ENCODE data around the gene SCN9A. TPM values are rescaled to one million over a fixed set of nuclear protein-coding genes. Genes with fewer than 3 reads are reported as not detected.

SCN9A gene
- total and polyA plus RNA-seq, 9 of the 15 experiments (the other 6 are each of a cell fraction or from before 2014, with no cell fraction given) = 1.4 to 22.8 (median 7.1) TPM

DNA sequence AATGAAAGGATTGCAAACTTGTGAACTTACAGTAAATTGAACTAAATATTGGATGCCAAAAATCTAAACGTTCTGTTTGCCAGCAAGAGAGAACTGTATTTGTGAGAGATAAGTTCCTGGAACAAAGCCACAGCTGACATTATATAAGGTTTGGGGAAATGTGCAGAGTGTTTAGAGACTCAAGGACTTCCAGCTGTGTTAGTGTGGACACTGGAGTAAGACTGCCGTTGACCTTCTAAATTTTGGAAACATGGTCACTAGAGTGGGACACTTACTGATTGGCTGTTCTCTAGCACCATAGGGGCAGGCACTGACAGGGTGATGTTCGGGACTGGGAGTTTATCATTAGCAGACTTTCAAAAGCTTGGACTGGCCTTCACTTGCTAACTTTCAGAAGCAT lies 40.5 kb downstream of the SCN9A start:
- no peak overlapping the region for H3K4me3 ChIP-seq
- in situ Hi-C loops (cut with MboI) (no loop called here), intact Hi-C loops (cut with micrococcal nuclease) (no loop called here)
- no peaks in the 10 kb centered on the region for H3K9me3 ChIP-seq (replicated peaks; ENCODE audit: control insufficient read depth, insufficient read depth, low read depth, low read length)
- H3K4me1 ChIP-seq (replicated peaks in 1 of 2; ENCODE audit: control insufficient read depth in 2 of 2, insufficient read depth in 2 of 2, low read length in 2 of 2) = no peaks in the 10 kb centered on the region; a peak in 1 of 5 replicates
- no peak for FAIRE-seq
- H3K27me3 ChIP-seq (ENCODE audit: control insufficient read depth in 2 of 2, insufficient read depth in 2 of 2, low read length in 2 of 2) = no peaks in the 10 kb centered on the region
- TF ChIP-seq EP400 (IDR thresholded peaks at IDR 0.05) = no peak
- TF ChIP-seq MEIS2 (IDR thresholded peaks at IDR 0.05; ENCODE audit: partially characterized antibody) = no peak
- no peak for TF ChIP-seq ZBTB8A (IDR thresholded peaks at IDR 0.05; ENCODE audit: partially characterized antibody)
- TF ChIP-seq EZH2 (IDR thresholded peaks at IDR 0.05; ENCODE audit: borderline replicate concordance, low read depth, low read length) = no peak
- no peak for TF ChIP-seq SIN3B (IDR thresholded peaks at IDR 0.05; ENCODE audit: low read depth)
- peak overlapping the region; percentile 25 for H2AFZ ChIP-seq (ENCODE audit: low read depth, low read length)
- ChIA-PET CTCF (ENCODE audit: low intra/inter-chr PET ratio) (no interaction called here), POLR2A (interaction anchor here (0.8 to 2.6 kb wide), 7 partner anchors 8 to 1614 kb away, joined by 3 to 8 read pairs (median 3); no protein-coding TSS in a partner anchor)
- no peaks in the 10 kb centered on the region for H4K20me1 ChIP-seq (replicated peaks; ENCODE audit: control insufficient read depth, insufficient read depth, low read length)
- DNase-seq (ENCODE audit: extremely low read depth in 1 of 4, low spot score in 3 of 4) = peak in 2 of 4 experiments; percentile 11 to 16
- no peaks in the 10 kb centered on the region for H3K79me2 ChIP-seq (ENCODE audit: control insufficient read depth, insufficient read depth, low read length)
- H3K4me2 ChIP-seq (ENCODE audit: insufficient read depth, low read length) = no peak overlapping the region
- H3K36me3 ChIP-seq (ENCODE audit: control insufficient read depth, insufficient read depth, low read length) = no peaks in the 10 kb centered on the region; the same call in 2 of the 3 replicates
- BruUV-seq (replicated peaks) = no TSS peak
- H3K9ac ChIP-seq (ENCODE audit: insufficient read depth in 1 of 2, low read depth in 2 of 2, low read length in 2 of 2) = no peak overlapping the region
- 20% methylated on average over 3 of the region's 3 CpGs for WGBS (ENCODE audit: insufficient coverage, low coverage, missing lambda C conversion rate)
- H3K27ac ChIP-seq (ENCODE audit: extremely low read depth, low read depth, low read length) = no peak overlapping the region; the same call in 2 of the 3 replicates
- peak; percentile 68 for ATAC-seq
- H3K9me1 ChIP-seq (ENCODE audit: control insufficient read depth, insufficient read depth, low read length) = no peaks in the 10 kb centered on the region

DNA sequence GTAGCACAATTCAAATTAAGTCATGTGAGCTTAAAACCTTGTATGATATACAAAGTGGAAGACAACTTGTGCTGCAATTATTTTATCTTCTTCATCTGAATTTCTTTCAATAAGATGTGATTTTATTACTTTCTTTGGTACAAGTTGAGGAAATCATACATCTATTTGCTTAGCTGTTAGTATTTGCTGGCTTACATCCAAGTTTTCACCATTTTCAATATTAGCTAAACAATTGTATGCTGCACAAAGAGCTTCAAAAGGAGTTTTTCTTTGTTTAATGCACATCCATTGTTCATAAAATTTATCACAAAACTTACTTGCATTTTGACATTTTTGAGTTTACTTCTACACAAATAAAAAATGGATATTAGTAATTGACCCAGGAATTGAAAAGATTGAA lies 40.9 kb downstream of the SCN9A start:
- DNase-seq (ENCODE audit: extremely low read depth in 1 of 4, low spot score in 3 of 4) = no peak
- ATAC-seq = no peak
- no peak overlapping the region for H2AFZ ChIP-seq (ENCODE audit: low read depth, low read length)
- no peaks in the 10 kb centered on the region for H3K9me3 ChIP-seq (replicated peaks; ENCODE audit: control insufficient read depth, insufficient read depth, low read depth, low read length)
- no peaks in the 10 kb centered on the region for H3K9me1 ChIP-seq (ENCODE audit: control insufficient read depth, insufficient read depth, low read length)
- H3K4me3 ChIP-seq = no peak overlapping the region
- POLR2A ChIA-PET = interaction anchor here (0.8 to 2.6 kb wide), 7 partner anchors 8 to 1615 kb away, joined by 3 to 8 read pairs (median 3); no protein-coding TSS in a partner anchor
- no peaks in the 10 kb centered on the region for H4K20me1 ChIP-seq (replicated peaks; ENCODE audit: control insufficient read depth, insufficient read depth, low read length)
- H3K27me3 ChIP-seq (ENCODE audit: control insufficient read depth in 2 of 2, insufficient read depth in 2 of 2, low read length in 2 of 2) = no peaks in the 10 kb centered on the region
- intact Hi-C loops (cut with micrococcal nuclease) (no loop called here), in situ Hi-C loops (cut with MboI) (no loop called here)
- no peaks in the 10 kb centered on the region for H3K79me2 ChIP-seq (ENCODE audit: control insufficient read depth, insufficient read depth, low read length)
- no peak overlapping the region for H3K9ac ChIP-seq (ENCODE audit: insufficient read depth in 1 of 2, low read depth in 2 of 2, low read length in 2 of 2)
- no peaks in the 10 kb centered on the region; the same call in 2 of the 3 replicates for H3K36me3 ChIP-seq (ENCODE audit: control insufficient read depth, insufficient read depth, low read length)
- no TSS peak for BruUV-seq (replicated peaks)
- TF ChIP-seq NFIC (IDR thresholded peaks at IDR 0.05) = peak; percentile 51; the same call in 1 of the 2 replicates
- TF ChIP-seq, protein P1, sequence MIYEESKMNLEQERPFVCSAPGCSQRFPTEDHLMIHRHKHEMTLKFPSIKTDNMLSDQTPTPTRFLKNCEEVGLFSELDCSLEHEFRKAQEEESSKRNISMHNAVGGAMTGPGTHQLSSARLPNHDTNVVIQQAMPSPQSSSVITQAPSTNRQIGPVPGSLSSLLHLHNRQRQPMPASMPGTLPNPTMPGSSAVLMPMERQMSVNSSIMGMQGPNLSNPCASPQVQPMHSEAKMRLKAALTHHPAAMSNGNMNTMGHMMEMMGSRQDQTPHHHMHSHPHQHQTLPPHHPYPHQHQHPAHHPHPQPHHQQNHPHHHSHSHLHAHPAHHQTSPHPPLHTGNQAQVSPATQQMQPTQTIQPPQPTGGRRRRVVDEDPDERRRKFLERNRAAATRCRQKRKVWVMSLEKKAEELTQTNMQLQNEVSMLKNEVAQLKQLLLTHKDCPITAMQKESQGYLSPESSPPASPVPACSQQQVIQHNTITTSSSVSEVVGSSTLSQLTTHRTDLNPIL (CRISPR knock-in tag; IDR thresholded peaks at IDR 0.05) = no peak
- H3K4me1 ChIP-seq (replicated peaks in 1 of 2; ENCODE audit: control insufficient read depth in 2 of 2, insufficient read depth in 2 of 2, low read length in 2 of 2) = no peaks in the 10 kb centered on the region; a peak in 1 of 5 replicates
- H3K27ac ChIP-seq (ENCODE audit: extremely low read depth, low read depth, low read length) = no peak overlapping the region
- CTCF ChIA-PET (ENCODE audit: low intra/inter-chr PET ratio) = no interaction called here
- FAIRE-seq = no peak
- no peak overlapping the region for H3K4me2 ChIP-seq (ENCODE audit: insufficient read depth, low read length)
